ENCODE measurements around the gene VWA5B1.

DNA sequence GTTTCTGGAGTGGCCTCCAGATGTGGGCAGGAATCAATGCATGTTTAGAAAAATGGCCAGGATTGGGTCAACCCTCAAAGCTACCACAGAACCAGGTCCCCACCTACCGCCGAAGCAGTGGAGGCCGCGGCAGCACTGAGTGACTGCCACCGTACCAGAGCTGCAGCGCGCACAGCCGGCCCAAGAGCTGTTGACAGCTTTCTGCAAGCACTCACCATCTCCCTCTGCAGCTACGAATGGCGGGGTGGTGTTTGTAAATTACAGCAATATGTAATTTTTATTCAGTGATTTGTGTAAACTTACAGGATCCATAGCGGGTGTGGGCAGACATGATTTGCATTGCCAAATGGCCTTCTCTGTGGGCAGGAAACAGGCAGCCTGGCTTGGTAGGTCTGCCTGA lies 98.9 kb downstream of the VWA5B1 start:
- TF ChIP-seq POLR2A (IDR thresholded peaks at IDR 0.05; ENCODE audit: low read length) = no peak
- TF ChIP-seq GATA1 (IDR thresholded peaks at IDR 0.05; ENCODE audit: low read depth, low read length) = no peak
